NCI-H1105 (cell line): ENCODE data around the gene MFSD11.
"Not testable (repeated sequence)": the region's sequence is repeated elsewhere in the genome, so short reads cannot be mapped to it uniquely, and the experiment has no call there.

ENCODE experiments used
- DNase-seq: peaks from one replicate; lab custom pipeline; 2025; lab: John Stamatoyannopoulos, UW

The MFSD11 gene

DNA sequence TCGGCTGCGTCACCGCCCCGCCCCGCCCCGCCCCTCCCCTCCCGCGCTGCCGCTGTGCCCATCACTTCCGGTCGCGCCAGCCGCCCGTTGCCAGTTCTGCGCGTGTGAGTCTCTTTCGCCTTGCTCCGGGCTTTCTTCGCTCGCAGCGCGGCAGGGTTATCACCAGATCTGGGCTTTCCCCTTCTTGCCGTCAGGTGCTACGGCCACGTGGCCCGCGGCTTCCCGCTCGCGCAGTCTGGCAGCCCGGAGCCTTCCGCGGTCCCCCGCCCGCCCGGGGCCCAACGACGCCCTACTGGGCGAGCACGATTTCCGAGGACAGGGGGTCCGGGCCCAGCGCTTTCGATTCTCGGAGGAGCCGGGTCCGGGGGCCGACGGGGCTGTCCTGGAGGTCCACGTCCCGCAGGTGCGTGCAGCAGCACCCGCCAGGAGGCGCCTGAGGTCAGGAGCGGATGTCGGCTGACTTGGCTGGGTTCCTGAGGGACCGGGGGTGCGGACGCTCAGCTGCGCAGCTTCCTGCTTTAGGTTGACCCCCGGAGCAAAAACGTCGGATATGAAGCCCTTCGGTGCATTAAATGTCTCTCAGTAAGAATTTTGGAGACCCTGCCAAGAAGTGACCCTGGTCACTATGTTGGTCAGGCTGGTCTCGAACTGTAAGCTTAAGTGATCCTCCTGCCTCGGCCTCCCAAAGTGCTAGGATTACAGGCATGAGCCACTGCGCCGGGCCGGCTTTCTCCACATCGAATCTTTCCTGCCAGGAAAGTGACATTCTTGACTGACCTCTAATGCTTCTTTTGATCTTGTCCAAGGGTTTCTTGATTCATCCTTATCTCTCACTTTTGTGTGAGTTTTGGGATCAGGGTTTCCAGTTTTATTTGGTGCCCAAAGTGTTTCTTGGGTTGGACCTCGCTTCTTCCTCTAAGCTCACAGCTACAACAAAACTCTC, 10.9 kb upstream of the MFSD11 start, which contains the start of gene METTL23:
TSS of gene METTL23 (plus strand) at position 64 of the 943 bp plus-strand sequence. CDS start 2,872 bp downstream, outside the sequence.
- DNase-seq: peak; percentile 51

DNA sequence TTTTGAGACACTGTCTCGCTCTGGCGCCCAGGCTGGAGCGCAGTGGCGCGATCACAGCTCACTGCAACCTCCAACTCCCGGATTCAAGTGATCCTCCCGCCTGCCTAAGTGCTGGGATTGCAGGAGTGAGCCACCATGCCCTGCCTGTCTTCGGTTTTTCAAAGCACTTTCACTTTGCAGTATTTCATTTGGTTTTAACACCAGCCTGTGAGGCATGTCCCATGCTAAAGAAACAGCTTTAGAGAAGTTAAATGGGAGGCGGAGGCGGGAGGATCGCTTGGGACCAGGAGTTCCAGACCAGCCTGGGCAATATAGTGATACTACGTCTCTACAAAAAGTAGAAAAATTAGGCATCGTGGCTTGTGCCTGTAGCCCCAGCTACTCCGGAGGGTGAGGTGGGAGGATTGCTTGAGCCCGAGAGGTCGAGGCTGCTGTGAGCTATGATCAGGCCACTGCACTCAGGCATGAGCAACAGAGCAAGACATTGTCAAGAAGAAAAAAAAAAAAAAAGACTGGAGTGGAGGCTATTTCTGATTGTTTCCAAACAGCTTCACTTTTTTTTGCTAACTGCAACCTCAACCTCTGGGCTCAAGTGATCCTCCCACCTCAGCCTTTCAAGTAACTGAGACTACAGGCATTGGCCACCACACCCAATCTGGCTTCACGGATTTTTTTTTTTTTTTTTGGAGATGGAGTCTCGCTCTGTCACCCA, 10.0 kb upstream of the MFSD11 start:
- DNase-seq: no peak

DNA sequence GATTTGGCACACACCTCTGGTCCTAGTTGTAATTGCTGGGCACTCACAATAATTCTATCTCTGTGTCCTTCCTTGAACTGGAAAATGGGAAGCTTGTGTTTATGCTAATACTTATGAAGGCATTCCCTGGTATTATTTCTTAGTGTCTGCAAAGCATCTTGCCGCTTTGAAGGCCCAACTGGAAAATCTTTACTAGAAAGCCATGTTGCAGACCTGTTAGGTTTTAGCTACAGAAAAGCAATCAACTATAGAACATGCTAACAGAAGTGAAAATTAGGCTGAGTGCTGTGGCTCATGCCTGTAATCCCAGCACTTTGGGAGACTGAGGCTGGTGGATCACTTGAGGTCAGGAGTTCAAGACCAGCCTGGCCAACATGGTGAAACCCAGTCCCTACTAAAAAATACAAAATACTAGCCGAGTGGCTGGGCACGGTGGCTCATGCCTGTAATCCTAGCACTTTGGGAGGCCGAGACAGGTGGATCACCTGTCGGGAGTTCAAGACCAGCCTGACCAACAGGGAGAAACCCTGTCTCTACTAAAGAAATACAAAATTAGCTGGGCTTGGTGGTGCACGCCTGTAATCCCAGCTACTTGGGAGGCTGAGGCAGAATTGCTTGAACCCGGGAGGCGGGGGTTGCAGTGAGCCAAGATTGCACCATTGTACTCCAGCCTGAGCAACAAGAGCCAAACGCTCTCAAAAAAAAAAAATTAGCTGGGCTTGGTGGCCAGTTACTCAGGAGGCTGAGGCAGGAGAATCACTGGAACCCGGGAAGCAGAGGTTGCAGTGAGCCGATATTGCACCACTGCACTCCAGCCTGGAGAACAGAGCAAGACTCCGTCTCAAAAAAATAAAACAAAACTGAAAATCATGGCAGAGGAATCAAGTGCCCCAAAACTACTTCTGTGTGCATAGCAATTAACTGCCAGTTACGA, 5.9 kb upstream of the MFSD11 start:
- DNase-seq: not testable (repeated sequence)

DNA sequence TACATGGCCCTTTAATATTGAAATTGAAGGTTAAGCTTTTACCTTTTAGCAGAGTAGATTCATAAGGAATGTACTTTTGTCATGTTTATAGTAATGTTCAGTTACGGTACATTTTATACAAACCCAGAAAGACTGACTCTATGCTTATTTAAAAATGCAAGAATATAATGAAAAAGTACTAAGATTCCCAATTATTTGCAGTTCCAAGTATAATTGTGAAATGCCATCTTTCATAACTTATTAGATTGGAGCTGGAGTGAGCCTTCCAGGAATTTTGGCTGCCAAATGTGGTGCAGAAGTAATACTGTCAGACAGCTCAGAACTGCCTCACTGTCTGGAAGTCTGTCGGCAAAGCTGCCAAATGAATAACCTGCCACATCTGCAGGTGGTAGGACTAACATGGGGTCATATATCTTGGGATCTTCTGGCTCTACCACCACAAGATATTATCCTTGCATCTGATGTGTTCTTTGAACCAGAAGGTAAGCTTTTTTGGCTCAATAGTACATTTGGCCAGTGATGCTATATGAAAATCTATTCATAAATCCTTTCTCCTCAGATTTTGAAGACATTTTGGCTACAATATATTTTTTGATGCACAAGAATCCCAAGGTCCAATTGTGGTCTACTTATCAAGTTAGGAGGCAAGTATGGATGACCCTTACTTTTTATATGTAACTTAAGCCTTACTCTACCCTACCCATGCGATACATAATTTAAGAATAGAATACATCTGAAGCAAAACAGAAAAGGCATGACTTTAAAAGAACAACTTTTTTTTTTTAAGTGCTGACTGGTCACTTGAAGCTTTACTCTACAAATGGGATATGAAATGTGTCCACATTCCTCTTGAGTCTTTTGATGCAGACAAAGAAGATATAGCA, 4.9 kb upstream of the MFSD11 start:
- no peak for DNase-seq

DNA sequence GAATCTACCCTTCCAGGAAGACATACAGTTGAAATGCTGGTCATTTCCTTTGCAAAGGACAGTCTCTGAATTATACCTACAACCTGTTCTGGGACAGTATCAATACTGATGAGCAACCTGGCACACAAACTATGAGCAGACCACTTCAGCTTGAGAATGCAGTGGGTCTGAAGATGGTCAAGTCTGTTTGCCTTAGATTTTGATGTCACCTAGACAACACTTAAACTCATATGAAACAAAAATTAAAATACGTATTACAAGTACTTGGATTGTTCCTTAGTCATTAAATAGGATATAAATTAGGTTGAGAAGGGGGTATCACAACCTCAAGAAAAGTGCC, 4.3 kb upstream of the MFSD11 start:
- no peak for DNase-seq

DNA sequence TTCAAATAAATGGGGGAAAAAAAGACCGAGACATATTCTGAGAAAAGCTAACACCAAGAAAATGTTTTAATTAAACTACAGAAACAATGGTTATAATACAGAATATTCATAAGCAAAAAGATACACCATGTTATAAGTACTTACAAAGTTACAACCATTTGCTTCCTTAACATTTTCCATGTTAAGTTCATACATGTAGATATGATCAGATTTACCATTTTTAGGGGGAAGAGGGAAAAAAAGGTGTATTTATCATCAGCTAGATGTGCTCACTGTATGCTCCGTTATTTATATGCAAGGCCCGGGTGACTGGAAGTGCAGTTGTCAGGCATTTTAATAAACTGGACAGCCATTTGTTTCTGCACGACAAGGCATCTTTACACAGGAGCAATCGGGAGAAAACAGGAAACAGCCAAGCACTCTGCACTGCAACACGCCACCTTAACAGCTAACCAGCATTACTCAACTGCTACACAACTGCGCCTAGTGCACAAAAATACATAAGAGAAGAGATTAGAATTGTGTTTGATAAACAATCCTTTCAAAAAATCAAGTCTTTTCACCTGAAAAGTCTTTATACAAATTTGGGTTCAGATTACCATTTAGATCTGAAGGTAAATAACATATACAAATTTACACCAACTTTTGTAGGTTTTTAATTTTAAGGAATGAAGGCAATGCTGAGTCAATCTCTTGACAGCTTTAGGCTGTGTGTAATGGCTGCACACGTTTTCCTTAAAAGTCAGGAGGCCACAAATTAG, 3.7 kb upstream of the MFSD11 start:
- no peak for DNase-seq

- DNase-seq: no peak
Measured at GRCh38 chr17:76735006-76735405, 2.9 kb upstream of the MFSD11 start.

- DNase-seq: no peak
Measured at GRCh38 chr17:76735586-76736348, 2.2 kb upstream of the MFSD11 start.

- peak; percentile 31 for DNase-seq
Measured at GRCh38 chr17:76736349-76737081, 1.4 kb upstream of the MFSD11 start.

DNA sequence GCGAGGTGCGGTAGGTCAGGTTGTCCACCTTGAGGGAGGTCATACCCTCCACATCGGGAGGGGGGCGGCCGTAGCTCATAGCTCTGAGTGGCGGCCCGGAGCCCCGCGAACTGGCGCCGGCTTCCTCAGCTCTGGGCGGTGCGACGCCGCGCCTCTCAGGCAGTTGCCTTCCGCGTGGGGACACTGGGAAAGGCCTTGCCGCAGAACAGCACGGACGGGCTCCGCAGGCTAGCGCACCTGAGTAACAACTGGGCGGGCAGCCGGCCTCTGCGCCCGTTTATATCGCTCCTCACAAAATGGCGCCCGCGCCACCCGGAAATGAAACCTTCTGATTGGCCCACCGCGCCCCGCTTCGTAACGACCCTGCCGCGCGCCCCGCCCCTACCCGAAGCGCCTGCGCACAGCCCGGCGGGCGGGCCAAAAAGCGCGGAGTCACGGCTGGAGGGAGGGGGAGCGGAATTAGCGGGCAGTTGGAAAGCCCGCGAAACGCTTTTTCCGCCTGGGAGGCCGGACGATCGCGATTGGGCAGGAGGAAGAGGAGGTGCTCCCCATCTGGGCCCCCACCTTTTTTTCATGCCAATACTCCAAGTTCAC, 740 bp upstream of the MFSD11 start, which contains the start of gene SRSF2:
TSS of gene SRSF2 (minus strand) at position 250 of the 594 bp plus-strand sequence. CDS start at position 79, 171 bp downstream.
- DNase-seq: peak; percentile 97

DNA sequence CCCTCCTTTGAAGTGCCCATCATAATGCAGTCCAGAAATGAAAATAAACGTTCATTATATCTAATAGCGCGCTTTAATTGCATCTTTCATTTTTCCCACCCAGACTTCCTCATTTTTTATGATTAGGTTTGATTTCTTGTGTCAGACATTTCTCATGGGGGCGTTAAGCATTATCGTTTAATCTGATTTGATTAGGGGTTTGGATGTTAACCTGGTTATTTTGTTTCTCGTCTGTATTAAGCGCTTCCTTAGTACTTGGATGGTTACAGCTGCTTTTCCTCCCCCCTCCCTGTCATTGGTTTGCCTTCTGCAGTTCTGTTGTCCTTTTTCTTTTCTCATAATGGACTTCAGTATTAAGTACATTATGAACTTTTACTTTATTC, 540 bp downstream of the MFSD11 start:
- no peak for DNase-seq

DNA sequence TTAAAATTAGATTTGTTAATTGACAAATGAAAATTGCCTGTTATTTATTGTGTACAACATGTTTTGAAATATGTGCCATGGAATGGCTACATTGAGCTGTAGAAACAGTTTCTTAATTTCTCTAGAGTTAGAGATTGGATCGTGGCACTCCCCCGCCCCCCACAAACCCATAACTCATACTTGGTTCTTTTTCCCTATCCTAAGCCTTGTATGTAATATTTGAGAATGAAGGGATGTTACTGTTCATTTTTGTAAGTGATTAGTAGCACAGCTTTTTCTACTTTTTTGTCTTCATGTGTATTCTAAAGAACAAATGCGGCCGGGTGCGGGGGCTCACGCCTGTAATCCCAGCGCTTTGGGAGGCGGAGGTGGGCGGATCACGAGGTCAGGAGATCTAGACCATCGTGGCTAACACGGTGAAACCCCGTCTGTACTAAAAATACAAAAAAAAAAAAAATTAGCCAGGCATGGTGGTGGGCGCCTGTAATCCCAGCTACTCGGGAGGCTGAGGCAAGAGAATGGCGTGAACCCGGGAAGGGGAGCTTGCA, 1.7 kb downstream of the MFSD11 start:
- DNase-seq: not testable (repeated sequence)

- no peak for DNase-seq
Measured at GRCh38 chr17:76740329-76741118, 2.6 kb downstream of the MFSD11 start.

GRCh38 chr17:76742958-76743357, 5.0 kb downstream of the MFSD11 start:
- no peak for DNase-seq

DNA sequence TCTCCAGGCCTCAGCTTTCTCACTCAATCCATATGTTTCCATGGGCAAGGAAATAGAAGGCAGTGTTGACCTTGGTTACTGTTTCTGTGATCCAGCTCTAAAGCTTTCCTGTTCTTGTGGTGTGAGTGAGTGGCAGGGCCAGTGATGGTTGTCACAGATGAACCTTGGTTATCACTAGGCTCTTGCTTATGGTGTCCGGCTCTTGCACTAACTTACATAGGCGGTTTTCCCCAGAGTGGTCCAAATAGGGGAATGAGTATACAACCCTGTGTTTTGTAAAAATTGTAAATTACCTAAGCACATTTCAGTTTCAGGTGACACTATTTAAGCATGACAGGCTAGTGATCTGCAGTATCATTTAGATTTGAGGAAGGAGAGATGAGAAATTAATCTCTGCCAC, 6.8 kb downstream of the MFSD11 start:
- no peak for DNase-seq

- DNase-seq: not testable (repeated sequence)
Measured at GRCh38 chr17:76745785-76746184, 7.9 kb downstream of the MFSD11 start.

GRCh38 chr17:76747716-76748363, 9.9 kb downstream of the MFSD11 start:
- DNase-seq: no peak
